BLaER1 treated with 17β-estradiol and CSF1 and Interleukin-3, amounts not matched to agents 10 nM and 100 nM (cell line): ENCODE measurements around the gene TMTC2.

Source experiments
- H3K27ac ChIP-seq, 11 experiments: shearing (Covaris generic); formaldehyde crosslinking; 2 replicates each; pipeline ENCODE4 v1.8.1; 2022
- H3K27me3 ChIP-seq, 11 experiments: shearing (Covaris generic); formaldehyde crosslinking; 2 replicates each; pipeline ENCODE4 v1.8.1; 2022
- H3K36me3 ChIP-seq, 11 experiments: shearing (Covaris generic); formaldehyde crosslinking; 2 replicates each; pipeline ENCODE4 v1.8.1; 2022
- H3K4me1 ChIP-seq, 10 experiments: shearing (Covaris generic); formaldehyde crosslinking; 2 replicates each; pipeline ENCODE4 v1.8.1; 2022
- H3K4me2 ChIP-seq, 11 experiments: shearing (Covaris generic); formaldehyde crosslinking; 2 replicates each; pipeline ENCODE4 v1.8.1; 2022
- H3K4me3 ChIP-seq, 10 experiments: shearing (Covaris generic); formaldehyde crosslinking; 2 replicates each; pipeline ENCODE4 v1.8.1; 2022
- H3K9ac ChIP-seq, 11 experiments: shearing (Covaris generic); formaldehyde crosslinking; 2 replicates each; pipeline ENCODE4 v1.8.1; 2022
- H3K9me3 ChIP-seq, 11 experiments: shearing (Covaris generic); formaldehyde crosslinking; replicated peaks in 1 of 11; 2 replicates each; pipeline ENCODE4 v1.8.1; 2022
- H4K20me1 ChIP-seq, 11 experiments: shearing (Covaris generic); formaldehyde crosslinking; 2 replicates each; pipeline ENCODE4 v1.8.1; 2022
- Cebpa-rat ChIP-seq, 11 experiments: shearing (Covaris generic); IDR thresholded peaks; 2 replicates each; pipeline ENCODE4 v1.8.1; 2022

The TMTC2 gene

GRCh38 chr12:82926630-82927029 is 239.9 kb downstream of the TMTC2 start:
- no peak for TF ChIP-seq Cebpa-rat (IDR thresholded peaks at IDR 0.05)
- no peaks in the 10 kb centered on the region for H3K36me3 ChIP-seq
- H4K20me1 ChIP-seq, result no peaks in the 10 kb centered on the region
- no peaks in the 10 kb centered on the region for H3K27me3 ChIP-seq
- H3K4me1 ChIP-seq, result no peaks in the 10 kb centered on the region
- H3K4me2 ChIP-seq, result no peak overlapping the region
- H3K4me3 ChIP-seq, result no peak overlapping the region
- no peak overlapping the region for H3K9ac ChIP-seq
- no peaks in the 10 kb centered on the region for H3K9me3 ChIP-seq
- H3K27ac ChIP-seq, result no peak overlapping the region

- H3K36me3 ChIP-seq, result no peaks in the 10 kb centered on the region
- no peaks in the 10 kb centered on the region for H3K9me3 ChIP-seq
- no peak overlapping the region for H3K4me3 ChIP-seq
- H3K9ac ChIP-seq, result no peak overlapping the region
- no peak for TF ChIP-seq Cebpa-rat (IDR thresholded peaks at IDR 0.05)
- no peak overlapping the region for H3K4me2 ChIP-seq
- no peaks in the 10 kb centered on the region for H4K20me1 ChIP-seq
- H3K4me1 ChIP-seq, result no peaks in the 10 kb centered on the region
- H3K27ac ChIP-seq, result no peak overlapping the region
- H3K27me3 ChIP-seq, result no peaks in the 10 kb centered on the region
Measured at GRCh38 chr12:82930301-82930700, 243.6 kb downstream of the TMTC2 start.

- Histone ChIP-seq H3K27ac (no peak overlapping the region), H3K9ac (no peak overlapping the region), H4K20me1 (no peaks in the 10 kb centered on the region), H3K4me1 (no peaks in the 10 kb centered on the region), H3K36me3 (no peaks in the 10 kb centered on the region), H3K27me3 (no peaks in the 10 kb centered on the region), H3K9me3 (no peaks in the 10 kb centered on the region), H3K4me2 (no peak overlapping the region), H3K4me3 (no peak overlapping the region)
- no peak for TF ChIP-seq Cebpa-rat (IDR thresholded peaks at IDR 0.05)
Measured at GRCh38 chr12:82931349-82932116, 244.8 kb downstream of the TMTC2 start.

- Histone ChIP-seq H3K27me3 (no peaks in the 10 kb centered on the region), H3K9me3 (no peaks in the 10 kb centered on the region), H3K4me3 (no peak overlapping the region), H3K9ac (no peak overlapping the region), H3K27ac (no peak overlapping the region), H4K20me1 (no peaks in the 10 kb centered on the region), H3K36me3 (no peaks in the 10 kb centered on the region), H3K4me1 (no peaks in the 10 kb centered on the region), H3K4me2 (no peak overlapping the region)
- TF ChIP-seq Cebpa-rat (IDR thresholded peaks at IDR 0.05), result no peak
Measured at GRCh38 chr12:82937151-82937550, 250.4 kb downstream of the TMTC2 start.

- H4K20me1 ChIP-seq, result no peaks in the 10 kb centered on the region
- H3K27ac ChIP-seq, result no peak overlapping the region
- no peak overlapping the region for H3K4me3 ChIP-seq
- H3K36me3 ChIP-seq, result no peaks in the 10 kb centered on the region
- H3K9ac ChIP-seq, result no peak overlapping the region
- H3K4me2 ChIP-seq, result no peak overlapping the region
- H3K9me3 ChIP-seq, result no peaks in the 10 kb centered on the region
- no peaks in the 10 kb centered on the region for H3K27me3 ChIP-seq
- TF ChIP-seq Cebpa-rat (IDR thresholded peaks at IDR 0.05), result no peak
- no peaks in the 10 kb centered on the region for H3K4me1 ChIP-seq
Measured at GRCh38 chr12:82942521-82942920, 255.8 kb downstream of the TMTC2 start.

GRCh38 chr12:82942991-82943401 is 256.3 kb downstream of the TMTC2 start:
- H3K9ac ChIP-seq, result no peak overlapping the region
- no peaks in the 10 kb centered on the region for H4K20me1 ChIP-seq
- H3K27me3 ChIP-seq, result no peaks in the 10 kb centered on the region
- H3K36me3 ChIP-seq, result no peaks in the 10 kb centered on the region
- no peak overlapping the region for H3K4me2 ChIP-seq
- H3K27ac ChIP-seq, result no peak overlapping the region
- H3K4me3 ChIP-seq, result no peak overlapping the region
- no peak for TF ChIP-seq Cebpa-rat (IDR thresholded peaks at IDR 0.05)
- H3K4me1 ChIP-seq, result no peaks in the 10 kb centered on the region
- H3K9me3 ChIP-seq, result no peaks in the 10 kb centered on the region

- Histone ChIP-seq H3K9me3 (no peaks in the 10 kb centered on the region), H3K9ac (no peak overlapping the region), H3K27ac (no peak overlapping the region; a peak in 1 of 22 replicates), H3K4me1 (no peaks in the 10 kb centered on the region), H3K4me2 (no peak overlapping the region), H3K36me3 (no peaks in the 10 kb centered on the region), H3K4me3 (no peak overlapping the region), H4K20me1 (no peaks in the 10 kb centered on the region), H3K27me3 (no peaks in the 10 kb centered on the region)
- TF ChIP-seq Cebpa-rat (IDR thresholded peaks at IDR 0.05), result no peak
Measured at GRCh38 chr12:82948491-82948890, 261.8 kb downstream of the TMTC2 start.

GRCh38 chr12:82950356-82950755 is 263.6 kb downstream of the TMTC2 start:
- no peak for TF ChIP-seq Cebpa-rat (IDR thresholded peaks at IDR 0.05)
- Histone ChIP-seq H3K9ac (no peak overlapping the region), H3K9me3 (no peaks in the 10 kb centered on the region), H3K27me3 (no peaks in the 10 kb centered on the region), H3K27ac (no peak overlapping the region), H3K4me3 (no peak overlapping the region), H3K4me2 (no peak overlapping the region), H4K20me1 (no peaks in the 10 kb centered on the region), H3K36me3 (no peaks in the 10 kb centered on the region), H3K4me1 (no peaks in the 10 kb centered on the region)

GRCh38 chr12:82952946-82953345 is 266.2 kb downstream of the TMTC2 start:
- no peaks in the 10 kb centered on the region for H3K36me3 ChIP-seq
- H3K4me3 ChIP-seq, result no peak overlapping the region
- no peaks in the 10 kb centered on the region for H3K27me3 ChIP-seq
- H3K4me2 ChIP-seq, result no peak overlapping the region
- no peak overlapping the region for H3K27ac ChIP-seq
- no peak overlapping the region for H3K9ac ChIP-seq
- H3K4me1 ChIP-seq, result no peaks in the 10 kb centered on the region
- no peaks in the 10 kb centered on the region for H4K20me1 ChIP-seq
- TF ChIP-seq Cebpa-rat (IDR thresholded peaks at IDR 0.05), result no peak
- no peaks in the 10 kb centered on the region for H3K9me3 ChIP-seq

- Histone ChIP-seq H3K36me3 (no peaks in the 10 kb centered on the region), H3K27ac (no peak overlapping the region), H3K4me3 (no peak overlapping the region), H3K4me2 (no peak overlapping the region), H3K9me3 (no peaks in the 10 kb centered on the region), H3K9ac (no peak overlapping the region), H4K20me1 (no peaks in the 10 kb centered on the region), H3K4me1 (no peaks in the 10 kb centered on the region), H3K27me3 (no peaks in the 10 kb centered on the region)
- TF ChIP-seq Cebpa-rat (IDR thresholded peaks at IDR 0.05), result no peak
Measured at GRCh38 chr12:82953397-82953796, 266.7 kb downstream of the TMTC2 start.
